DOHH2 (cell line): Measurements from ENCODE around the gene RNU1-1.
"Not testable (repeated sequence)": the region's sequence is repeated elsewhere in the genome, so short reads cannot be mapped to it uniquely, and the experiment has no call there.

Experiments used
- H3F3A ChIP-seq: fragments of 200-600 bp; sonication (generic), shearing (Covaris generic); 2 replicates; pipeline ENCODE4 v1.6.0; 2016; ENCODE audit warnings: antibody characterized with exemption, mild to moderate bottlenecking; ENCODE audit not compliant: control insufficient read depth, insufficient read depth
- H3K27ac ChIP-seq: fragments of 200-600 bp; sonication (generic); 2 replicates; pipeline ENCODE4 v1.5.1; 2014; ENCODE audit warnings: low read depth, mild to moderate bottlenecking, low read length, moderate library complexity
- H3K27me3 ChIP-seq: fragments of 200-600 bp; sonication (generic); 2 replicates; pipeline ENCODE4 v1.6.1; 2014; ENCODE audit warnings: mild to moderate bottlenecking, low read length, mixed read lengths; ENCODE audit not compliant: control insufficient read depth
- H3K36me3 ChIP-seq: fragments of 200-600 bp; sonication (generic); 2 replicates; pipeline ENCODE4 v1.6.1; 2014; ENCODE audit warnings: mild to moderate bottlenecking, low read length, moderate library complexity, mixed read lengths; ENCODE audit not compliant: control insufficient read depth
- H3K4me1 ChIP-seq: fragments of 200-600 bp; sonication (generic); 2 replicates; pipeline ENCODE4 v1.6.1; 2014; ENCODE audit warnings: mild to moderate bottlenecking, low read length, mixed read lengths; ENCODE audit not compliant: control insufficient read depth
- H3K4me2 ChIP-seq: fragments of 200-600 bp; sonication (generic); 2 replicates; pipeline ENCODE4 v1.6.0; 2014; ENCODE audit warnings: mild to moderate bottlenecking, low read length, moderate library complexity
- H3K4me3 ChIP-seq: fragments of 200-600 bp; sonication (generic); 2 replicates; pipeline ENCODE4 v1.5.1; 2014; ENCODE audit warnings: mild to moderate bottlenecking, low read length, mixed read lengths
- H3K79me2 ChIP-seq: fragments of 200-600 bp; sonication (generic); 2 replicates; pipeline ENCODE4 v1.6.1; 2014; ENCODE audit warnings: mild to moderate bottlenecking, low read length, mixed read lengths; ENCODE audit not compliant: control insufficient read depth
- H3K9me2 ChIP-seq: fragments of 200-600 bp; sonication (generic); replicated peaks from 2 replicates; pipeline ENCODE4 v1.6.1; 2014; ENCODE audit warnings: mild to moderate bottlenecking, low read length, mixed read lengths; ENCODE audit not compliant: control insufficient read depth
- H3K9me3 ChIP-seq: fragments of 200-600 bp; sonication (generic); 2 replicates; pipeline ENCODE4 v1.6.1; 2014; ENCODE audit warnings: antibody characterized with exemption, low read length, mixed read lengths; ENCODE audit not compliant: control insufficient read depth, insufficient read depth
- H4K20me1 ChIP-seq: fragments of 200-600 bp; sonication (generic); 2 replicates; pipeline ENCODE4 v1.6.0; 2014; ENCODE audit warnings: low read depth, mild to moderate bottlenecking, antibody characterized with exemption, low read length, moderate library complexity; ENCODE audit not compliant: control insufficient read depth, insufficient read depth
- CTCF ChIP-seq: fragments of 200-600 bp; sonication (generic); IDR thresholded peaks from one replicate; pipeline ENCODE4 v1.5.1; 2014; ENCODE audit warnings: antibody characterized with exemption, mild to moderate bottlenecking, low read depth, low read length; ENCODE audit not compliant: poor library complexity, severe bottlenecking
- EZH2phosphoT487 ChIP-seq: fragments of 200-600 bp; sonication (generic); IDR thresholded peaks from 2 replicates; pipeline ENCODE4 v1.6.1; 2017; ENCODE audit warnings: borderline replicate concordance, mild to moderate bottlenecking, antibody characterized with exemption, low read length, moderate library complexity, mixed read lengths

Gene RNU1-1

GRCh38 chr1:16484501-16484835 lies 29.6 kb downstream of the RNU1-1 start:
- TF ChIP-seq CTCF (no peak), EZH2phosphoT487 (no peak)
- no peaks in the 10 kb centered on the region for H3K4me1 ChIP-seq

GRCh38 chr1:16483639-16484500 lies 30.2 kb downstream of the RNU1-1 start:
- not testable (repeated sequence) for H3K36me3 ChIP-seq, H3K27me3 ChIP-seq, H3K79me2 ChIP-seq, H3K4me1 ChIP-seq, H4K20me1 ChIP-seq, H3K9me3 ChIP-seq, H3K4me2 ChIP-seq, H3K9me2 ChIP-seq, H3K27ac ChIP-seq, H3K4me3 ChIP-seq, H3F3A ChIP-seq

More at GRCh38 chr1:16484501-16484835, 29.6 kb downstream of the RNU1-1 start:
- Histone ChIP-seq H4K20me1 (no peaks in the 10 kb centered on the region), H3K9me3 (no peaks in the 10 kb centered on the region), H3K27me3 (no peaks in the 10 kb centered on the region), H3F3A (no peaks in the 10 kb centered on the region), H3K4me3 (no peak overlapping the region), H3K4me2 (no peak overlapping the region), H3K9me2 (no peaks in the 10 kb centered on the region), H3K27ac (no peak overlapping the region), H3K36me3 (no peaks in the 10 kb centered on the region), H3K79me2 (no peaks in the 10 kb centered on the region)

- H3K79me2 ChIP-seq, H3K27me3 ChIP-seq, H3K9me3 ChIP-seq, H4K20me1 ChIP-seq, H3K4me1 ChIP-seq, H3K27ac ChIP-seq, H3K4me3 ChIP-seq, H3K4me2 ChIP-seq, H3K9me2 ChIP-seq, H3F3A ChIP-seq, H3K36me3 ChIP-seq: not testable (repeated sequence)
Measured at GRCh38 chr1:16483146-16483545, 30.9 kb downstream of the RNU1-1 start.

- no peak overlapping the region for H3K27ac ChIP-seq
- no peak overlapping the region for H3K4me3 ChIP-seq
- TF ChIP-seq CTCF, result no peak
- TF ChIP-seq EZH2phosphoT487, result no peak
- H3K79me2 ChIP-seq, result no peaks in the 10 kb centered on the region
- H3K9me2 ChIP-seq, result no peaks in the 10 kb centered on the region
- H3K9me3 ChIP-seq, result no peaks in the 10 kb centered on the region
- H3K4me1 ChIP-seq, result no peaks in the 10 kb centered on the region
- H4K20me1 ChIP-seq, result no peaks in the 10 kb centered on the region
- no peaks in the 10 kb centered on the region for H3F3A ChIP-seq
- H3K27me3 ChIP-seq, result no peaks in the 10 kb centered on the region
- H3K4me2 ChIP-seq, result no peak overlapping the region
- no peaks in the 10 kb centered on the region for H3K36me3 ChIP-seq
Measured at GRCh38 chr1:16478091-16478490, 36.0 kb downstream of the RNU1-1 start.

GRCh38 chr1:16475771-16476770 lies 38.0 kb downstream of the RNU1-1 start:
- not testable (repeated sequence) for H3K4me3 ChIP-seq, H3K4me1 ChIP-seq, H3K36me3 ChIP-seq, H3K9me2 ChIP-seq, H3F3A ChIP-seq, H4K20me1 ChIP-seq, H3K4me2 ChIP-seq, H3K9me3 ChIP-seq, H3K79me2 ChIP-seq, H3K27me3 ChIP-seq, H3K27ac ChIP-seq
